A172 (cell line): ENCODE data around the gene MDFIC. TPM values are rescaled to one million over a fixed set of nuclear protein-coding genes. Genes with fewer than 3 reads are reported as not detected.

Source experiments
- DNase-seq: peaks from one replicate; pipeline ENCODE4 v3.0.0-alpha.2; 2015; ENCODE audit warnings: low spot score
- total RNA-seq: library from RNA; depleted of rRNA; stranded (reverse); fragments of >200 nt; shearing (Covaris generic); gene quantifications from 2 replicates; pipeline ENCODE4 v1.2.3, GENCODE V29; 2014

MDFIC gene
- total RNA-seq, 1 experiment from 2014 or later = 37.7 TPM

- DNase-seq = no peak
Observed at GRCh38 chr7:114925434-114925833, 3.5 kb downstream of the MDFIC start.

- no peak for DNase-seq
Observed at GRCh38 chr7:114928060-114928459, 6.2 kb downstream of the MDFIC start.

- DNase-seq = no peak
Observed at GRCh38 chr7:114929570-114929969, 7.7 kb downstream of the MDFIC start.

- no peak for DNase-seq
Observed at GRCh38 chr7:114930107-114930661, 8.3 kb downstream of the MDFIC start.

GRCh38 chr7:114930829-114931655, 9.1 kb downstream of the MDFIC start:
- no peak for DNase-seq

GRCh38 chr7:114931656-114932011, 9.7 kb downstream of the MDFIC start:
- no peak for DNase-seq

- DNase-seq = no peak
Observed at GRCh38 chr7:114932991-114933390, 11.1 kb downstream of the MDFIC start.

DNA sequence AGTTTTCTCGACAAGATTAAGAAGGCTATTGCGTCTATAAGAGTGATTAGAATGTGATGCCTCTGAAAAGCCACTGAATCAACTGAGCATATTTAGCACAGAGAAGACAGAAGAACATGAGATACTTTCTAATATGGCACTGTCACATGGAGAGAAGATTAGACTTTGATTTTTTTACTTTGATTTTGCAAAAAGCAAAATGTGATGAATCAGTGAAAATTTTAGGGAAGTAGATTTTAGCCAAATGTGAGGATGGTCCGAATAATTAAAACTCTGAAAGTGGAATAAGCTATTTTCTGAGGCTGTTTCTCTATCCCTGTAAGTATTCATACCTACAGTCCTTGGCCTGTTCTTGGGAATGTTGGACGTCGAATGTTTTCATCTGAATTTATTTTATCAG, 11.8 kb downstream of the MDFIC start:
- DNase-seq = no peak

- no peak for DNase-seq
Observed at GRCh38 chr7:114934086-114934485, 12.2 kb downstream of the MDFIC start.

DNA sequence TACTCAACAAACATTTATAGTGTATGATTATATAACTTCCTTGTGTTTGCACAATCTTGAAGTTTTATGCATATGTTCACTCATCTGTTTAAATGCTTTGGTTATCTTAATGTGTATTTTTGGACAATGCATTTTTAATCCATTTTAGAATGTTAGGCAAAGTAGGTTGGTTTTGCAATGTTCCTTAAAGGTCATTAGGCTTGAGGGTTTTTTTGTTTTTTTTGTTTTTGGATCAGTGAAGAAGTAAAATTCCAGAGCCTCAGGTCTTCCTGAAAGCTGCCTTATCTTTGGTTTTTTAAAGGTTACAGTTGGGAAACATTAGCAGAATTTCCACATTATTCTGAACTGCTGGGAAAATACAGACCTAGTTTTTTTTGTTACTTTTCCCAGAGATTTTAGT, 12.8 kb downstream of the MDFIC start:
- no peak for DNase-seq

- DNase-seq = no peak
Observed at GRCh38 chr7:114936471-114936870, 14.6 kb downstream of the MDFIC start.

GRCh38 chr7:114937446-114937845, 15.6 kb downstream of the MDFIC start:
- no peak for DNase-seq

DNA sequence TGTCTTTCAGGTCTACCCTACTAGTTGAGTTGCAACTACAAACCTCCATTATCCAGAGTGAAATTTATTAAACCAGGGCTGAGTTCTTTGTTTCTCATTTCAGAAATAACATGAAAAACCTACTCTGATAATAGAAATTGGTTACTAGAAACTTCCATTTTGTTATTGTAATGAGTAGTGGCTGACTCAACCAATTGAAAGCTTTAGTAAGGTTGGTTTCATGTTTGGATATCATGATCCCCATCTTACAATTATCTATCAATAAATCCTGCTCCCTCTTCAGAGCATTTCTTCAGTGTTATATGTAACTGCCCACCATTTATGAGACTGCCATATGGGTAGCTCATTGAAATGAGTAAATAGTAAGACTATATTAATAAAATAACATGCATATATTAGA, 16.9 kb downstream of the MDFIC start:
- DNase-seq = no peak

GRCh38 chr7:114939484-114940097, 17.7 kb downstream of the MDFIC start:
- no peak for DNase-seq

DNA sequence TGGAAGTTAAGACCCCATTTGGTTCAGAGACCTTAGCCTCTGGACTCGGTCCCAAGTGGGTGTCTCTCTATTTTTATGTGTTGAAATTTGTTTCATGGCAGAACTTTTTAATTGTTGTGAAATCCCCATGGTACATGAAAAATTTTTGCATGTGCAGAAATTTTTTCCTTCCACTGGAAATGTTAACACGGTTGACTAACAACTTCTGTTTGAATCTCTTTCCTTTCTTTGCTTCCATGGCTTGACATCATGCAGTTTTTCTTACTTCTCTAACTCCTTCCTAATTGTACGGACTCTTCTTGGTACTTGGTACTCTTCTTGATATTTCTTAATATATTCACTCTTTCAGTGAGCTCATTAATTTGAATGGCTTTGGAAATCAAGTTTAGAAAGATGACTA, 18.3 kb downstream of the MDFIC start:
- DNase-seq = no peak

DNA sequence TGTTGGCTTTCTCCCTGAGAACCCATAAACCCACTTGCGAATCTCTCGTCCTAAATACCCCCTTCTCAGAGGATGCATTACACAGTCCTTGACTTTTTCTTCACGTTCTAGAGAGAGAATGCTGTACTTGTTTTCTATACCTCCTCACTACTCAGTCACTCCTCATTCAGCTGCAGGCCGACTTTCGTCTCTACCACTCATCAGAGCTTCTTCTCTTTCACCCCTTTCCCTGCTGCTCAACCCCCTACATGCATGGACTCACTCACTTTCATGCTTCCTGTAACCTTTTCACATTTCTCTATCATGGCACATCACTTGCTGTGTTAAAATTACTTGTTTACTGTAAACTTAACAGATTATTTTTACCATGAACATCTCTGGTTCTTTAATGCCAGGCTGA, 19.8 kb downstream of the MDFIC start:
- DNase-seq = no peak

- DNase-seq = no peak
Observed at GRCh38 chr7:114942446-114943175, 20.7 kb downstream of the MDFIC start.

- DNase-seq = no peak
Observed at GRCh38 chr7:114943530-114943929, 21.6 kb downstream of the MDFIC start.

GRCh38 chr7:114943953-114944744, 22.3 kb downstream of the MDFIC start:
- no peak for DNase-seq

DNA sequence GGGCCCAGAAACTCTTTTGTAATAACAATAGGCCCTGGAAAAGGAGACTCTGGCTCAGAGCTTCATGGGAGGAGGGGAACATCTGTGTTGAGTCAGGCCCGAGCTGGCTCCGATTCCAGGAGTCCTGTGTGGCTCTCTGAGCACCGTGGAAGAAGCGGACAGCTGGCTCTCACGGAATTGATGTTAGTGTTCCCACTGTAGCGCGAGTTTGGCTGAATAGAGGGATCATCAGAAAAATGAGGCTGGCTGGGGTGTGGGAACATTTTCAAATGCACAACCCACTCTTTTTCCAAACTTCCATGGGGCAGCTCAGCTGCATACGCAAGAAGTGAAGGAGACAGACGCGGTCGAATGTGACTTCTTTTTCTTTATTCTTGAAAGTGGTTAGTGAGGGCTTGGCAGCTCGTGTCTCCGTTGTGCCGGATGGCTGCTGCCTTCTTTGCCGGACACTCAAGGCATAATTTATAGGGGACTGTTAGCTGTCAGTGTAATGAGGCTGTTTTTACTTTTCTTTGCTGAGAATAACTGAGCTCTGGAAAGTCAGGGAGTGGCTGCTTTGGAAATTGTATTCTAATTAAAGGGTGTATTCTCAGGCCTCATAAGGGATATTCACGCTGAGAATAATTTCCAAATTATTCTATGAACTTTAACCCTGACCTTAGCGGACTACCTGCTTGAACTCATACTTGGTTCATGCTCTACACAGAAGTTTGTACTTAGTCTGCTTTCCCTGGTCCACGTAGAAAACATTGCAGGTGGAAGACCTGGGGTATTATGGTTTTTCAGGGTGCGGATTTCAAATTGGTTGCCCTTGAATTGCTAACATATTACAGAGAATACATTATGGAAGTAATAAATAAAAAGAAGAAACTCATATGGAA, 23.1 kb downstream of the MDFIC start:
- DNase-seq = no peak

- peak; percentile 19 for DNase-seq
Observed at GRCh38 chr7:114949231-114949630, 27.3 kb downstream of the MDFIC start.
